ENCODE measurements around the gene NFATC2. TPM values are rescaled to one million over a fixed set of nuclear protein-coding genes. Genes with fewer than 3 reads are reported as not detected.
"Not testable (repeated sequence)": the region's sequence is repeated elsewhere in the genome, so short reads cannot be mapped to it uniquely, and the experiment has no call there.

NFATC2 gene
- total RNA-seq, 1 donor from 2014 or later = 2.7 TPM

DNA sequence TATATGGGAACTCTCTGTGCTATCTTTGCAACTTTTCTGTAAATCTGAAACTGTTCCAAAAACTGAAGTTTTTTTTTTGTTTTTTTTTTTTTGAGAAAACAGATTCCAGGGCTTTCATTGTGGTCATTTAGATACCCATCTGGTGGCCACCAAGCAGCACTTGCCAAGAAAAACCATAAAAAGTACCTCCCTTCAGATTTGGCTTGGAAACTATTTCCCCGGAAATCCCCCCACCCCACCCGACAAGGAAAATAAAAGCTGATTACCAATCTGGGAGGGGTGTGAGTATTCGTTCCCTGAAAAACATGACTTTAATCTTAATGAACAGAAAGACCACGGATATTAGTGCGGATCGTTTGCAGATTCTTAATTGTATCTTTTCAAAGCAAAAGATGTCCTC is 1.9 kb downstream of the NFATC2 start:
- DNase-seq (ENCODE audit: low read depth in 2 of 2) = peak; percentile 58 to 65

DNA sequence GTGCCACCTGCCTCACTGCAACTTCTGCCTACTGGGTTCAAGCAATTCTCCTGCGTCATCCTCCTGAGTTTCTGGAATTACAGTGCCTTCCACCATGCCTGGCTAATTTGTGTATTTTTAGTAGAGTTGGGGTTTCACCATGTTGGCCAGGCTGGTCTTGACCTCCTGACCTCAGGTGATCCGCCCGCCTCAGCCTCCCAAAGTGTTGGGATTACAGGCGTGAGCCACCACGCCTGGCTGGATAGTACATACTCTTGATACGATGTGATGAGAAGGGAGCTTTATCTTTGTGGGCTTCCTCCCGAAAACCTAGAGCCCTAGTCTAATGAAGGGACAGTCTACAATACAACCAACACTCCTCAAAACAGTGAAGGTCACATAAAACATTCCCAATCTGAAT is 2.4 kb downstream of the NFATC2 start:
- DNase-seq (ENCODE audit: low read depth in 2 of 2) = not testable (repeated sequence)

DNA sequence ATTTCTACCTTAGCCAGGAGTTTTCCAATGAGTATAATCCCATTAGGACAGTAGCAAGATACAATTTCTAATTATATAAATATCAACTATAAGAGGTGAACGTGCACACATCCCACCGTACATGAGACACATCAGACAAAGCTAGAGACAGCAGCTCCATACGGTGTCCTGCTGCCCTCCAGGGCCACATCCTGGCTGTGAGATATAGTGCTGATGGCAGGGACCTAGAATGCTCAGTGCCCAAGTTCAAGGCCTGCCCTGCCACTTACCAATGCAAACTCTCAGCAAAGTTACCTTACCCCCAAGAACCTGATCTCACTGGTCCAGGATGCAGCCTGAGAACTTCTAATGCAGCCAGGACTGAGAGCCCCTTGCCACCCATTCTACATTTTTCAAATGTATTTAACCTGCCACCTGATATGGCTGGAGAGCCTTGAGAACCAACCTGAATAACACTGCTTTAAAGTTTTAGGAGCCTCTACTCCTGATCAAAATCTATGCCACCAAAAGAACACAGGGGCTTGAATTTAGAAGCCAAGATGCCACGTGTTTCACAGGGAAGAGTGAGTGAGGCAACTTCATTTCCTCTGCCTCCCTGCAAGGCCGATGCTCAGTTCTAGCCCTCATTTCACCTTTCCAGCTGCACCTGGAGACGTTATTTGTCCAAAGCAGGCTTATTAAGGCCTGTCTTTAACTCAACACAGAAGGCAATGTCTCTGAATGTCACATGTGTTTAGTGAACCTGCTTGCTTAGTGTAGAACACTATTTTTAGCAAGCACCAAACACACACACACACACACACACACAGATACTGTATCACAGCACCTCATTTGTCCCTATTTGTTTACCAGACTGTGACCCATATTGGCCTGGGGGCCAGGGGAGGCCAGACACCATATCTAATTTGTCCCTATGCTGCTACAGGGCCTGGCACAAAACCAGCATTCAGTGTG is 6.1 kb downstream of the NFATC2 start:
- DNase-seq (ENCODE audit: low read depth in 2 of 2) = no peak

DNA sequence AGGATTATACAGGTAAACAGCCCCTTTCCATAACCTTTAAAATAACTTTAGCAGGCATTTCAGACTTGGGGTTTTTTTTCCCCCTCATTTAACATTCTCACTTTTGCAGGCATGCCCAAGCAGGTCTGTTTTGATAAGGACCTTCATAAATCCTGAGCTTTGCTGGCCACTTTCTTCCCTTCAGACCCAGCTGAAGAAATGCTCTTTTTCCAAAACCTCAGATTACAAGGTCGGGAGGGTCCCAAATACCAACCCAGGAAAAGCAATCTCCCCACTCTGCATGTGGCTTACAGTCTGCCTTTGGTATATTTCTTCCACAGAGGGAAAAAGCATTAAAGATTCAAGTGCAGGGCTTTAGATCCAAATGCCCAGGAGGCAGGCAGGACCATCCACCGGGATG is 6.8 kb downstream of the NFATC2 start:
- DNase-seq (ENCODE audit: low read depth in 2 of 2) = no peak

DNA sequence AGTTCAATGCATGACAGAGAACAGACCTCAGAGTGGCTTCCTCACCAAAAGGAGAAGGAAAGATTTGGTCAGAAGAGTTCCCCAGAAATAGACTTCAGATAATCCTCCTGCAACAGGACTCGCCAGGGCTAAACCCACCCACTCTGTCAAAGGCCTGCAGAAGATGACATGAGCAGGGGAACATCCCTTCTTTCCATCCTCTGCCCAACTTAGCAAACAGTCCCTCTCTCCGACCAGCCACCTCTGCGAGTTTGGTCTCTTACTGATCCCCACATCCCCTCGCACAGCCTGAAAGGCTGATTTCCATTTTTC is 7.5 kb downstream of the NFATC2 start:
- no peak for DNase-seq (ENCODE audit: low read depth in 2 of 2)

DNA sequence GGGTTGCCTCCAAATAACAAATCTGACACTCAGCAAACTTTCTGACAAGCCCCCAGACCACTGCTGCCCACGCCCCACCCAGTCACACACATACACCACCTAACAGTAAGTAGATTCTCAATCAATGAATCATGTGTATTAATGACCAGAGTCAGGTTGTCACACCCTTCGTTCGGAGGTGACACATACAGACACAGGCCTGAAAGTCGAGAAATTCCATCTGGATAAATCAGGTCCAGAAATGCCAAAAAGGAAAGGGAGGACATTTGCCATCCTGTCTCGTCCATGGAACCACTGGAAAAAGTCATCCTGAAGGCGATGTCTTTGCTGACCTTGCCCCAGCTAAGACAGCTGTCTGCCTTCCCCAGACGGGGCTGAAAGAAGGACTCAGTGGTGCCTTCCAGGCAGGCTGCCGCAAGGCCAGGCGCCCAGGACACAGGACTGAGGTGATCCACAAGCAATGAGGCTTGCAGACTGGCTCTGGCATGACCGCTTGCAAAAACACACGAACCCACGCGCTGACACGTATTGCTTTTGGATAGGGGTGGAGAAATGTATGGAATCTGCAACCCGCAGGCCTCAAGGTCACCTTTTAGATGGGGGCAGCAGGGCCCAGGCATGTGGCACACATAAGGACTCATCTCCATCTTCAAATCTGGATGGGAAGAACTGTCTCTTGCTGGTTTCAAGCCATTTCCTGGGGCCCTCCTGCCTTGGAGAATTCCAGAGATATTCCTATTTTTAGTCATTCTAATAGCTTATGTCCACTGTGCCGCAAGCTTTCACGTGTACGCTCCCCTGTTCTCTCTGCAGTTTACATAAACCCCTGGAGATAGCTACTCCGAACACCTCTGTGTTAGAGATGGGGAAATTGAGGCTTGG is 9.0 kb downstream of the NFATC2 start:
- peak in 1 of 2 donors; percentile 44 for DNase-seq (ENCODE audit: low read depth in 2 of 2)

DNA sequence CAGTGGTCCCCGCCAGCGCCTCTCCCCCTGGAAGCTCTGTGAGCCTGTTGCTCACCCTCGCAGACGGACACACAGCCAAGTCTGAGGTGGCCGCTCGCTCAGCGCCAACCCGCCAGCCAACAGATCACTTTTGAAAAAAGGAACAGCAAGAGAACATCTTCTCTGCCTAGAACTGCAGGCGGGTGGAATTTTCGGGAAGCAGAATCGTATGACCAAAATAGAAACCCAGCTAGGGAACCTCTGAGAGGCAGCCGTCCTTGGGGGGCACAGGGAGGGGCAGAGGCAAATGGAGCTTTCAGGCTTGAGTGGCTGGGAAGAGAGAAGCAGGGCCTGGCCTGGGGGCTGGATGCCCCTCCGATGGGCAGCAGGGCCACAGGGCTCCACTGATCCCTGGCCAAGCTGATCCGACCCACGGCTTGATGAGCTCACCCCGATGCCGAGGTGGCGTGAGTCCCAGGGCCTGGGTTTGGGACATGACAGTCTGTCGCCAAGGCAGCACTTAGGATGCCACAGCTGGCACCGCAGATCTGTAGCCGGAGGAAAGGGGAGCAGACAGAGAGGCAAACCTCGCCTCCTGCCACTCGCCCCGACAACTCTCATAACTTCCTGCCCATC is 9.8 kb downstream of the NFATC2 start:
- no peak for DNase-seq (ENCODE audit: low read depth in 2 of 2)

DNA sequence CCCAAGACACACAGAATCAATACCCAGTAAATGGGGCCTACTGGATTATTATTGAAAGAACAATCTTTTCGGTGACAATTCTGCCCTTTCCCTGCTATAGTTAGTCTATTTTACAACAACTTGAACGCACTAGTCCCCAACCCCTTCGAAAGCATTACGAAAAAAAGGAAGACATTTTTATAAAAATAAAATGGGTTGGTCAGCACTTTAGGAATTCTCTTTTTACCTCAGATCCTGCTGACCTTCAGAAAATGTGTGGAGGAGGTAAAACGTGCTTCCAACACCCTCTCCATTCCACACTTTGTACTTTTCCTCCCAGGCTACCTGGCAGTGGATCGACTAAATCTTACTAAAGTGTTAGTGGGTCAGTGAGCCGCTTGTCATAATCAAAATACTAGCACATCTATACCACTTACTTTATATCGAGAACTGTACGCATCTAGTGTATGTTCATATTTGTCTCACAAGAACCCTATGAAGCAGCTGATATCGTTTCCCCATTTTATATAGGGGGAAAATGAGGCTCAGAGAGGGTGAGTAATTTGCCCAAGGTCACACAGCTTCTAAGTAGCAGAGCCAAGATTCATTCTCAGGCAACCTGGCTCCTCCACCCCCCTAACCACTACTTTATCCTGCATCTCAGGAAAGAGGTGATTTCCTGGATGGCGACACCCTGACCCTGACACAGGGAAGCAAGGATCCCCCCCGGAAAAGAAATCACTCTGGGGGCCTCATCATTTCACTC is 10.6 kb downstream of the NFATC2 start:
- no peak for DNase-seq (ENCODE audit: low read depth in 2 of 2)

DNA sequence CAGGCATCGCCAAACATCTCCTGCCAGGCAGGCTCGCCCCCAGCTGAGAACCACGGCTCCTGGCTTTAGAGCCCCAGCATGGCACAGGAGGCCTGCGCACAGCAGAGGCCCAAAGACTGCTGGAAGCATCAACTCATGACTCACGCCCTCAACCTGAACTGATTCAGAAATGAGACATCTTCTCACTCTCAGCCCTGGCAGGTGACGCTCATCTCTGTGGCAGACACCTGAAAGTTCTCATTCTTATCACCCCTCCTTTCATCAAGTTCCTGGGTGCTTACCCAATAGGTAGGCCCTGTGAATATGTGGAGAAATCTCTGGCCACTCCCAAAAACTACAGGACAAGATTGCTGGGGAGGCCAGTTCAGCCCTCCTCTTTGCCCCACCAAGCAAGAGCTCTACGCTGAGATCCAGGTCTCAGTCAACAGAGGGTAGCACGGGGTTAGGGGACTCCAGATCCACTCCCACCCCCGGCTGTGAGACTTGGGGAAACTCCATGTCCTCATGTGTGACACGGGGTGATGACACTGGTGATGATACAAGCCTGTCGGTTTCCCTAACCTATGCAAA is 11.3 kb downstream of the NFATC2 start:
- no peak for DNase-seq (ENCODE audit: low read depth in 2 of 2)

DNA sequence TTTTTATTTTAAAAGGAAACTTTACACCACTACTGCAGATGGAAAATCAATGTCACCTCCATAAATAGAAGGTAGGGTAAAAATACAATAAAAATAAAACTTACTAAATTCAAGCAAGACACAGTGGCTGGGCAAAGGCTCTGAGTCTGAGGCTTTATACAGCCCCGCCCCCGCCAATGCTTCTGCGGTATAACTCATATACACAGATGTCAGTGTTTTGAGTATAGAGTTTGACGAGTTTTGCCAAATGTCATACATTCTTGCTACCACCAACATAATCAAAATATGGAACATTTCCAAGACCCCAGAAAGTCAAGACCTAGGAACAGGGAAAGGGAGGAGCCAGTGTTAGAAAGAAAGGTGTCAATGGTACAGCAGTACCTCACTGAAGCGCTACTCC is 12.8 kb downstream of the NFATC2 start:
- no peak for DNase-seq (ENCODE audit: low read depth in 2 of 2)

DNA sequence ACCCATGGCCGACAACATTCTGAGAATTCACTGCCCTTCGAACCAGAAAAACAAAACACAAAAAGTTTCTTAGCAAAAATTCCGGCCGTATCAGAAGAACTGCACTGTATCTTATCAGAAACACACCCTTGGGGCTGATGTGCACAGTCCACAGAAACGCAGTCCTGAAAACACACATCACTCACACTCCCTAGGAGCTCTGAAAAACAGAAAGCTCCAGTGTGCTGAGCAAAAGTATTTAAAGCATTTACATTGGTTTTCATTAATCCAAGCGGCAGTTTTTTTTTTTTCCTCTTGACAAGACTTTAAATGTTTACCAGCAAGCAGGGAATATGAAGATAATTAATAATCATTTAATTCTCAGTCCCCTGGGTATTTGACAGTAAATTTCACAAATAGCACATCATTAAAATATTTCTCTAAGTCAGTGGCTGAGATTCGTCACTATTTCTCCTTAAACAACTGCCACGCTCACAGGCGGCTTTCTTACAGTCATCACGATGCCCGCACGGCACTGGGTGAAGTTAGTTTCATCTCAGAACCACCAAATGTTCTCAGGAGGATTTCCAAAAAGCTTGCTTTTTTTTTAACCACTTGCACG is 13.3 kb downstream of the NFATC2 start:
- no peak for DNase-seq (ENCODE audit: low read depth in 2 of 2)

DNA sequence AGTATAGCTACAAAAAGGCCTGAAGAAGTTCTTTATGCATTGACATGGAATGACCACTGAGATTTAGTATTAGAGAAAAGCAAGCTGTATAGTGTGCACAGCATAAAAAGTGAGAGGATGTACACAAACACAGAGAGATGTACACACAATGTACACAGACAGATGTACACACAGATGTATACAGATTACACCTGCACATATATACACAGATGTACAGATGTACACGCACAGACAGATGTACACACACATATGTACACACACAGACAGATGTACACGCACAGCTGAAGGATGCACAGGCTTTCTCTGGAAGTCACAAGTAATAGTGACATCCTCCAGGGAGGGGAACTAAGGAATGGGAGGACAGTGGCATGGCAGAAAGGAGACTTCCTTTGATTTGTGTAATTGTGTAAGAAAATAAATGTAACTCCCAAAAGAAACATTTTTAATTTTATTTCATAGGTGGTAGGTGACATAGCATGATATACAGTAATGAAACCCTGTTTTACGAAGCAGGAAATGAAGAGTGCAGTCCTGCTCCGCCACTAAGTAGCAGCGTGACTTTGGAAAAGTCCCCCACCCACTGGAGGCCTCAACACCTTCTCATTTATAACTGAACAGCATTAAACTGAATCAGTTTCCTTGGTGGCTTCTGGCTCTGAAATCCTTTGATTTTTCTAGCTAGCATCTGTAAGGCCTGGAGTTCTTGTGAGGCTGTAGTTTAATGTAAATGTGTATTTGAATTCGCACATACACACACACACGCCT is 14.1 kb downstream of the NFATC2 start:
- DNase-seq (ENCODE audit: low read depth in 2 of 2) = no peak

DNA sequence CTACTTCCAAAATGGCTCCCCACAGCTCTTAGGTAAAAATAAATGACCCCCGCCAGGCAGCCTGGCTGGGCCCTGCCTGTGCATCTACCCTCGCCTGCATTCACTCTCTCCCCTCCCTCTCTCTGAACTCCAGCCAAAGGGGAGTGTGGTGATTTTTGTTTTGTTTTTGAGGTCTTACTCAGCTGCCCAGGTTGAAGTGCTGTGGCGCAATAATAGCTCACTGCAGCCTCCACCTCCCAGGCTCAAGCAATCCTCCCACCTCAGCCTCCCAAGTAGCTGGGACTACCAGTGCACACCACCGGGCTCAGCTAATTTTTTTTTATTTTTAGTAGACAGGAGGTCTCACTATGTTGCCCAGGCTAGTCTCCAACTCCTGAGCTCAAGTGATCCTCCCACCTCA is 15.8 kb downstream of the NFATC2 start:
- DNase-seq (ENCODE audit: low read depth in 2 of 2) = no peak

DNA sequence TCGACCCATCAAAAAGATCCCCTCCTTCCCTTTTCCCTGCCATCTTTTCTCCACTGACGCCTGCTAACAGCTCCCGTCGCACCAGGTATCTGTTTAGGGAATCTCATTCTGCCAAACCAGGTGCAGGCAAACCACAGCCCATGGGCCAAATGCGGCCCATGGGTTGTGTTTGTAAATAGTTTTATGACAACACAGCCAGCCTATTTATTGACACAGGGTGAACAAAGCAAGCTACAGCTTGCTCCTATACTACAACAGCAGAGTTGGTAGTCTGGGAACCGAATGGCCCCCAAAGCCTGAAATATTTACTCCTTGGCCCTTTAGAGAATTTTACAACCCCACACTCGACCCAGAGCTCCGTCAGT is 16.4 kb downstream of the NFATC2 start:
- no peak for DNase-seq (ENCODE audit: low read depth in 2 of 2)

DNA sequence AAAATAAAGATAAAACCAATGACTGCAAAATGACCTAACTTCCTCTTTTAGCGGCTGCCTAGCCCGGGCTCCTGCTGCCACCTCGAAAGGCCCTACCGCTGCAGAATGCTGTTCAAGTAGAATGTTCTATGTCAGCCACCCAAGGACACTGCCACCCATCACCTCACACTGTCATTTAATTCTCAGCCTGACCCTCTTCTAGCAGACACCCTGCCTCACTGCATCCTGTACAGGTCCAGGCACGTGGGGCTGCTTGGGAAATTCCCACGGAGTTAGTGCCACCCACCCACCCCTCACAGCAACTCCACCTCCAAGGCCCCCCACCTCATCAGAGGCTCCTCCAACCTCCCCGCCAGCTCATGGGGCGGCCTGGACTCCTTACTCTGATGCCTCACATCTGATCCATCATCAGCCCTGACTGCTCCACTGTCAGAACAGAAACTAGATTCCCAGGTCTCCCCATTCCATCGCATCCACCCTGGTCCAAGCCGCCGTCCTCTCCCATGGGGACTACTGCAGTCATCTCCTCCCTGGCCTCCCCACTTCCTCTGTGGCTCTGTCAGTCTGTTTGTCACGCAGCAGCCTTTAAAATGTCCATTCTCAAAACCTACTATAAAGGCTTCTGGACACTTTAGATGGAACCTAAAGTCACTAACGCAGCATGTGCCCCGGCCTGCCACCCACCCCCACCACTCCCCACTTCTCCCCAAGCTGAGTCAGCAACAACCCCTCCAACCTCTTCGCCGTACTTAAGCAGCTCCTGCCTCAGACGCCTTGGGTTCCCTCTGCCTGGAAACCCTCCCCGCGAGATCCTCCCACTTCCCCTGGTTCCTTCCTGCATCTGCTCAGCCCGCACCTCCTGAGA is 17.0 kb downstream of the NFATC2 start:
- peak in 1 of 2 donors; percentile 30 for DNase-seq (ENCODE audit: low read depth in 2 of 2)

DNA sequence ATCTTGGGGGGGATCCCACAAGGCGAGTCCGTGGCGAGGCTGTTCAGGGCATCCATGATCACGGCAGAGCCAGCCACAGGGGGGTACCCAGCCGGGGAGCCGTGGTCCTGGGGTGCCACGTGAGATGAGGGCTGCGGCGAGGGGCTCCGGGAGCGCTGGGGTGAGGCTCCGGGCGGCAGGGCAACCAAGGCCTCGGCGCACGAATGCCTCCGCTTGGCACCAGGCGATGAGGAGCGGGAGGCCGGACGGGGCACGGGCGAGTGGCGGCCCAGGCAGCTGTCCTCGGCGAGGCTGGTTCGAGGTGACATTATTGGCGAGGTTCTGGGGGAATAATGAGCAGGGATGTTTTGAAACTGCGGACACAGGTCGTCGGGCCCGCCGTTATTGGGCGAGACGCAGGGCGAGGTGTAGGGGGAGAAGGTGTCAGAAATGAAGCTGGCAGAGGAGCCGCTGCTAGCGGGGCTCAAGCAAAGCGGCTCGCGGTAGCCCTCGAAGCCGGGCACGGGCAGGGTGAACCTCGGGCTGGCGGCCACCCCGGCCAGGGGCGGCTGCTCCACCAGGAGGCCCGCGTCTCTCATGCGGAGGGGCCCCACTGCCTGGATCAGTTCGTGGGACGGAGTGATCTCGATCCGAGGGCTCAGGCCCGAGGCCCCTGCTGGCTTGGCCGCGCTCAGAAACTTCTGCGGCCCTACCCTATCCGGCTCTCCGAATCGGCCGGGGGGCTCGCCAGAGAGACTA is 19.1 kb downstream of the NFATC2 start:
- no peak for DNase-seq (ENCODE audit: low read depth in 2 of 2)

DNA sequence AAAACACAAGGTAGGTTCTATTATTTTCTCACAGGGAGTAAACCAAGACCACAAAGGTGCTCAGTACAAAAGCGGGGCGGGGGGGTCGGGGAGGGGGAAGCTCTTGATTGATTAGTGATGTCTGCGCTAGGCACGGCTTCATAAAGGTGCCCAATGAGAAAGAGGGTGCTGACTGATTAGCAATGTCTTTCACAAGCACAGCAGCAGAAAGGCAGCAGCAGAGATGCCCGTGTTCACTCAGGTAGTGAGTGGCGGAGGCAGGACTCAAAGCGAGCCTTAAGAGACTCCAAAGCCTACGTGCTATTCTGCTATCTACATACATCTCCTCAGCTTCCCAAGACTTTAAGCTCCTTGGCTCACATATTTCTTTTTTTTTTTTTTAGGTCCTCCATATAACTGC is 20.3 kb downstream of the NFATC2 start:
- no peak for DNase-seq (ENCODE audit: low read depth in 2 of 2)

DNA sequence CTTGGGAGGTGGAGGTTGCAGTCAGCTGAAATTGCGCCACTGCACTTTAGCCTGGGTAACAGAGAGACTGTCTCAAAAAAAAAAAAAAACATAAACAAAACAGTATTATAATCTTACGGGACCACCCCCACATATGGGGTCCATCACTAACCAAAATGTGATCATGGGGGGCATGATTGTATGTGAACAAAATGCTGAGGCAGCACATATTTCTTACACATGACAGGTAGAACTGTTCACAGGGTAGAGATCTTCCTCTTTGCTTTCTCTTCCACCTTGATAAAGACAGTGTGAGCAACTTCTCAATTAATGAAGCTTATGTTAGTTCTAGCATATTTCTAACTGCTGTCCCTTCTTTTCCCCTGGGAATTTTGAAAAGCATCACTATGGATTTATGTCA is 24.7 kb downstream of the NFATC2 start:
- DNase-seq (ENCODE audit: low read depth in 2 of 2) = no peak

Measured in dermis microvascular lymphatic vessel endothelial cell (primary cell).